Smooth muscle cell (in vitro differentiated cells): ENCODE results near the gene MUC3A. TPM values are rescaled to one million over a fixed set of nuclear protein-coding genes. Genes with fewer than 3 reads are reported as not detected.

Experiments
- DNase-seq: peaks from one replicate; lab custom pipeline; 2025; ENCODE audit not compliant: unreplicated experiment; lab: John Stamatoyannopoulos, UW
- H2AFZ ChIP-seq: fragments of 200-600 bp; sonication (generic); 2 replicates; pipeline ENCODE4 v1.6.0; 2016; ENCODE audit warnings: antibody characterized with exemption, low read depth, mild to moderate bottlenecking
- H3F3A ChIP-seq: fragments of 200-600 bp; sonication (generic); 2 replicates; pipeline ENCODE4 v1.6.0; 2017; ENCODE audit warnings: antibody characterized with exemption, low read depth
- H3K27ac ChIP-seq: fragments of 200-600 bp; sonication (generic); 2 replicates; pipeline ENCODE4 v1.5.1; 2016; ENCODE audit warnings: low read depth, mild to moderate bottlenecking
- H3K27me3 ChIP-seq: fragments of 200-600 bp; sonication (generic); 2 replicates; pipeline ENCODE4 v1.6.1; 2016; ENCODE audit warnings: low read depth, mild to moderate bottlenecking
- H3K36me3 ChIP-seq: fragments of 200-600 bp; sonication (generic); 2 replicates; pipeline ENCODE4 v1.5.1; 2016; ENCODE audit warnings: low read depth
- H3K4me1 ChIP-seq: fragments of 200-600 bp; sonication (generic); 2 replicates; pipeline ENCODE4 v1.5.1; 2016; ENCODE audit warnings: low read depth
- H3K4me2 ChIP-seq: fragments of 200-600 bp; sonication (generic); 2 replicates; pipeline ENCODE4 v1.6.0; 2016; ENCODE audit warnings: mild to moderate bottlenecking
- H3K4me3 ChIP-seq: fragments of 200-600 bp; sonication (generic); 2 replicates; pipeline ENCODE4 v1.5.1; 2016; ENCODE audit warnings: mild to moderate bottlenecking
- H3K79me2 ChIP-seq: fragments of 200-600 bp; sonication (generic); 2 replicates; pipeline ENCODE4 v1.6.0; 2016; ENCODE audit warnings: low read depth, mild to moderate bottlenecking
- H3K9ac ChIP-seq: fragments of 200-600 bp; sonication (generic); 2 replicates; pipeline ENCODE4 v1.6.0; 2016; ENCODE audit warnings: low read depth
- H3K9me3 ChIP-seq: fragments of 200-600 bp; sonication (generic); replicated peaks from 2 replicates; pipeline ENCODE4 v1.5.1; 2016; ENCODE audit warnings: low read depth
- H4K20me1 ChIP-seq: fragments of 200-600 bp; sonication (generic); 2 replicates; pipeline ENCODE4 v1.6.0; 2016; ENCODE audit warnings: low read depth
- CTCF ChIP-seq: fragments of 200-600 bp; sonication (generic); IDR thresholded peaks from 2 replicates; pipeline ENCODE4 v1.5.1; 2017; ENCODE audit warnings: borderline replicate concordance, mild to moderate bottlenecking, antibody characterized with exemption; ENCODE audit not compliant: insufficient read depth, poor library complexity, severe bottlenecking
- WGBS: methylation state at CpG from one replicate; pipeline ENCODE4 v1.1.7; 2016; ENCODE audit warnings: low lambda C conversion rate; 5-methylcytosine and 5-hydroxymethylcytosine counted together
- polyA plus RNA-seq: library from polyadenylated mRNA; unstranded; fragments of >200 nt; fragmentation: Nextera tagmentation; extraction: Ambion mirVana; gene quantifications from 2 replicates; pipeline ENCODE4 v1.2.1, GENCODE V29; 2016
- total RNA-seq: library from RNA; depleted of rRNA; stranded (reverse); fragments of >200 nt; gene quantifications from 2 replicates; pipeline ENCODE4 v1.2.3, GENCODE V29; 2014

The MUC3A gene
- total and polyA plus RNA-seq, 2 experiments from 2014 or later = not detected

GRCh38 chr7:100947792-100948191 lies 1.5 kb upstream of the MUC3A start:
- Histone ChIP-seq H3K36me3 (no peaks in the 10 kb centered on the region), H2AFZ (no peak overlapping the region), H3F3A (no peaks in the 10 kb centered on the region), H3K9ac (no peak overlapping the region), H3K4me2 (no peak overlapping the region), H3K79me2 (no peaks in the 10 kb centered on the region), H3K27ac (no peak overlapping the region), H3K9me3 (no peaks in the 10 kb centered on the region), H4K20me1 (no peaks in the 10 kb centered on the region), H3K4me3 (no peak overlapping the region), H3K4me1 (no peaks in the 10 kb centered on the region), H3K27me3 (peaks cover 5% of the 10 kb centered on the region)
- TF ChIP-seq CTCF = no peak
- WGBS = 95% methylated on average over 5 of the region's 5 CpGs
- no peak for DNase-seq

- Histone ChIP-seq H3K9me3 (no peaks in the 10 kb centered on the region), H3K4me3 (no peak overlapping the region), H3F3A (no peaks in the 10 kb centered on the region), H4K20me1 (no peaks in the 10 kb centered on the region), H3K27me3 (peaks cover 5% of the 10 kb centered on the region), H3K36me3 (no peaks in the 10 kb centered on the region), H3K4me2 (no peak overlapping the region), H3K4me1 (no peaks in the 10 kb centered on the region), H3K27ac (no peak overlapping the region), H2AFZ (no peak overlapping the region), H3K9ac (no peak overlapping the region), H3K79me2 (no peaks in the 10 kb centered on the region)
- no peak for DNase-seq
- TF ChIP-seq CTCF = no peak
- whole genome bisulfite sequencing = 65% methylated on average over 15 of the region's 15 CpGs
Measured at GRCh38 chr7:100949933-100950443, 654 bp downstream of the MUC3A start.

- DNase-seq = no peak
- Histone ChIP-seq H3K79me2 (no peaks in the 10 kb centered on the region), H3K27me3 (peaks cover 5% of the 10 kb centered on the region), H3F3A (no peaks in the 10 kb centered on the region), H3K4me3 (no peak overlapping the region), H3K4me1 (no peaks in the 10 kb centered on the region), H4K20me1 (no peaks in the 10 kb centered on the region), H3K4me2 (no peak overlapping the region), H3K36me3 (no peaks in the 10 kb centered on the region), H3K9ac (no peak overlapping the region), H3K9me3 (no peaks in the 10 kb centered on the region), H3K27ac (no peak overlapping the region), H2AFZ (no peak overlapping the region)
- no peak for TF ChIP-seq CTCF
- WGBS = 42% methylated on average over 6 of the region's 6 CpGs
Measured at GRCh38 chr7:100951172-100951571, 1.8 kb downstream of the MUC3A start.

GRCh38 chr7:100951888-100952560 lies 2.7 kb downstream of the MUC3A start:
- H3K9me3 ChIP-seq = no peaks in the 10 kb centered on the region
- H3F3A ChIP-seq = no peaks in the 10 kb centered on the region
- H3K4me3 ChIP-seq = no peak overlapping the region
- TF ChIP-seq CTCF = no peak
- H3K9ac ChIP-seq = no peak overlapping the region
- H3K4me1 ChIP-seq = no peaks in the 10 kb centered on the region
- no peak for DNase-seq
- H3K79me2 ChIP-seq = no peaks in the 10 kb centered on the region
- H3K4me2 ChIP-seq = no peak overlapping the region
- WGBS = 75% methylated on average over 15 of the region's 15 CpGs
- peaks cover 5% of the 10 kb centered on the region for H3K27me3 ChIP-seq
- H3K36me3 ChIP-seq = no peaks in the 10 kb centered on the region
- no peak overlapping the region for H2AFZ ChIP-seq
- no peak overlapping the region for H3K27ac ChIP-seq
- no peaks in the 10 kb centered on the region for H4K20me1 ChIP-seq
